Neutrophil (primary cell): ENCODE results near the gene IL12B.
A peak's percentile ranks its signal among the peaks of the same experiment; 100 is the strongest.
"Not testable (repeated sequence)": the region's sequence is repeated elsewhere in the genome, so short reads cannot be mapped to it uniquely, and the experiment has no call there.

ENCODE experiments used
- H3K27ac ChIP-seq: fragments of 200-600 bp; sonication (generic); 2 replicates; pipeline ENCODE4 v1.5.1; 2016; ENCODE audit warnings: mild to moderate bottlenecking, moderate library complexity
- H3K27me3 ChIP-seq: fragments of 200-600 bp; sonication (generic); 2 replicates; pipeline ENCODE4 v1.6.0; 2016; ENCODE audit warnings: mild to moderate bottlenecking
- H3K36me3 ChIP-seq: fragments of 200-600 bp; sonication (generic); 2 replicates; pipeline ENCODE4 v1.5.1; 2017
- H3K4me1 ChIP-seq, 2 experiments: fragments of 200-600 bp in 1 of 2; sonication (generic) in 1 of 2; 1 replicate in 1 of 2; 2 replicates in 1 of 2; pipeline versions ENCODE4 v1.5.1 to v1.6.1; 2013 to 2016; ENCODE audit warnings: low read depth in 1 of 2, low read length in 1 of 2, mild to moderate bottlenecking in 1 of 2, moderate library complexity in 1 of 2; ENCODE audit not compliant: control insufficient read depth in 1 of 2, insufficient read depth in 1 of 2
- H3K4me3 ChIP-seq, 2 experiments: fragments of 200-600 bp in 1 of 2; sonication (generic) in 1 of 2; 1 replicate in 1 of 2; 2 replicates in 1 of 2; pipeline ENCODE4 v1.5.1; 2013 to 2016; ENCODE audit warnings: low read depth in 1 of 2, low read length in 1 of 2, mild to moderate bottlenecking in 1 of 2, moderate library complexity in 1 of 2
- H3K9me3 ChIP-seq: fragments of 200-600 bp; sonication (generic); 2 replicates; pipeline ENCODE4 v1.5.1; 2016
- TF ChIP-seq, protein P1 (sequence below): fragments of 200-600 bp; sonication (generic); IDR thresholded peaks from 2 replicates; pipeline ENCODE4 v1.5.1; 2016; ENCODE audit warnings: antibody characterized with exemption

Gene IL12B

DNA sequence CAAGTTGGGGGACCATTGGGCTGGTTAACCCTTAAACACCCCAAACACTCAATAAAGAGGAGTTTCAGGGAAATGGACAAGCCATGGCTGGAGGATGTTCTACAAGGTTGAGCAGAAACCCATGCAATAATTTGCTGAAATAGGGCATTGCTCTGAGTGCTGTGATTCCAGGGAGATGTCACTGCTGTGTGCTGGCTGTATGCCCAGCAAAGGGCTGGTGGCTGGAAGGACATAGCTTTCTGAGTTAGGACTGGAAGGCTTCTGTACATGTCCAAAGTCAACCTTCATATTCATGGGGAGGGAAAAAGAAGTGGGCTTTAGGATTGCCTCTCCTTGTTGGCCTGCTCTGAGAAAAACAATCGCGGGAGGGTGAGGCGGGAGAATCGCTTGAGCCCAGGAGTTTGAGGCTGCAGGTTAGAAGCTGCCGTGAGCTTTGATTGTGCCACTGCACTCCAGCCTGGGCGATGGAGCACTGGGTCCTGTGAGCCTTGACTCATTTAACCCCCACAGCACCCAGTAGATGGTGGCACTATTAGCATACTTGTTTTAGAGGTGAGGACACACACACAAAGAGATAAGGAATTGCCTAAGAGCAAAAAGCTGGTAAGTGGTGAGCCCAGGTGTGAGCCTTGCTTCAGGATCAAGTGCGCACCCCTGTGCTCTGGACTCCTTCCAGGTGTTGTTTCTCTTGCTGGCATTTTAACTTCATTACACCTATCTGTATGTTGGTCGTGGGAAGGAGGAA lies 20.4 kb downstream of the IL12B start:
- H3K4me3 ChIP-seq = no peak overlapping the region
- H3K27me3 ChIP-seq = peaks cover 64% of the 10 kb centered on the region
- H3K9me3 ChIP-seq = no peaks in the 10 kb centered on the region
- H3K27ac ChIP-seq = no peak overlapping the region
- no peaks in the 10 kb centered on the region for H3K36me3 ChIP-seq
- TF ChIP-seq, protein P1, sequence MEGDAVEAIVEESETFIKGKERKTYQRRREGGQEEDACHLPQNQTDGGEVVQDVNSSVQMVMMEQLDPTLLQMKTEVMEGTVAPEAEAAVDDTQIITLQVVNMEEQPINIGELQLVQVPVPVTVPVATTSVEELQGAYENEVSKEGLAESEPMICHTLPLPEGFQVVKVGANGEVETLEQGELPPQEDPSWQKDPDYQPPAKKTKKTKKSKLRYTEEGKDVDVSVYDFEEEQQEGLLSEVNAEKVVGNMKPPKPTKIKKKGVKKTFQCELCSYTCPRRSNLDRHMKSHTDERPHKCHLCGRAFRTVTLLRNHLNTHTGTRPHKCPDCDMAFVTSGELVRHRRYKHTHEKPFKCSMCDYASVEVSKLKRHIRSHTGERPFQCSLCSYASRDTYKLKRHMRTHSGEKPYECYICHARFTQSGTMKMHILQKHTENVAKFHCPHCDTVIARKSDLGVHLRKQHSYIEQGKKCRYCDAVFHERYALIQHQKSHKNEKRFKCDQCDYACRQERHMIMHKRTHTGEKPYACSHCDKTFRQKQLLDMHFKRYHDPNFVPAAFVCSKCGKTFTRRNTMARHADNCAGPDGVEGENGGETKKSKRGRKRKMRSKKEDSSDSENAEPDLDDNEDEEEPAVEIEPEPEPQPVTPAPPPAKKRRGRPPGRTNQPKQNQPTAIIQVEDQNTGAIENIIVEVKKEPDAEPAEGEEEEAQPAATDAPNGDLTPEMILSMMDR = no peak
- peaks cover 0 to 5% of the 10 kb centered on the region in 2 experiments for H3K4me1 ChIP-seq

DNA sequence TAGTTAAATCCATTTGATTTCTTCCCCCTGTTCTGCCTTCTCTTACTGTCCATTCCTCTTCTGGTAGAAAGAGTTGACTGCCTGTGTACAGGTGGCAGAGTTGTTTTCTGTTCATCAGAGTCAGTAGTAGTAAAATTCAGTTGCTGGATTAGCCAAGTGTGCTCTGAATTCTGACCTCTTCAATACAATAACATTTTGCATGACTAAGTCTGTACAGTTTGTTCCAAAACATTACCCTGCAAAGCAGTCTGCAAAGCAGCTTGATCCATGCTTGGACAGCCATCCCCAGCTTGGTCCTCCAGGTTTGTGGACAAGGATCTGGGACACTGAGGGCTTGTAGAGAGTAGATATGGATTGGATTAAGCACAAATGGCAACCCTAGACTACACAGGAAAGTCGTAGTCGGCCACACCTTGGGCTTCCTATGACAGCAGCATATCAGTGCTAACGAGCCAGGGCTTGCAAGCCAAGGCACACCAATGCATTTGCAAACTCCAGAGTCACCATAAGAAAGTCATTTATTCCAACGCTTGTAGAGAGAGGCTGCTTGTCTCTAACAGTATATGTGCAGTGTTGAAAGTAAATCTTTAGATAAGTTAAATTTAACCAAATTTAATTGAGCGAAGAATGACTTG lies 25.2 kb downstream of the IL12B start:
- TF ChIP-seq, protein P1 = no peak
- Histone ChIP-seq H3K4me1 (peaks cover 3 to 5% of the 10 kb centered on the region in 2 experiments), H3K9me3 (peaks cover 8% of the 10 kb centered on the region), H3K4me3 (no peak overlapping the region), H3K27me3 (peaks cover 31% of the 10 kb centered on the region), H3K27ac (no peak overlapping the region), H3K36me3 (no peaks in the 10 kb centered on the region)

DNA sequence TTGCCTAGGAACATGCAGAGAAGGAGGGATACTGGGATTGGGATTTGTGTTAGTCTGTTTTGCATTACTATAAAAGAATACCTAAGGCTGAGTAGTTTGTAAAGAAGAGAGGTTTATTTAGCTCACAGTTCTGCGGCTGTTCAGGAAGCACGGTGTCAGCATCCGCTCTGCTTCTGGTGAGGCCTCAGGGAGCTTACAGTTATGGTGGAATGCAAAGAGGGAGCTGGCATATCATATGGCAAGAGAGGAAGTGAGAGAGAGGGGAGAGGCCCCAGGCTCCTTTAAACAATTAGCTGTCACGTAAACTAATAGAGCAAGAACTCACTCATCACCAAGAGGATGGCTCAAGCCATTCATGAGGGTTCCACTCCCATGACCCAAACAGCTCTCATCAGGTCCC lies 27.0 kb downstream of the IL12B start:
- Histone ChIP-seq H3K27me3 (peaks cover 13% of the 10 kb centered on the region), H3K27ac (no peak overlapping the region), H3K4me1 (peaks cover 3 to 5% of the 10 kb centered on the region in 2 experiments), H3K9me3 (peaks cover 8% of the 10 kb centered on the region), H3K4me3 (no peak overlapping the region), H3K36me3 (no peaks in the 10 kb centered on the region)
- TF ChIP-seq, protein P1 = no peak

DNA sequence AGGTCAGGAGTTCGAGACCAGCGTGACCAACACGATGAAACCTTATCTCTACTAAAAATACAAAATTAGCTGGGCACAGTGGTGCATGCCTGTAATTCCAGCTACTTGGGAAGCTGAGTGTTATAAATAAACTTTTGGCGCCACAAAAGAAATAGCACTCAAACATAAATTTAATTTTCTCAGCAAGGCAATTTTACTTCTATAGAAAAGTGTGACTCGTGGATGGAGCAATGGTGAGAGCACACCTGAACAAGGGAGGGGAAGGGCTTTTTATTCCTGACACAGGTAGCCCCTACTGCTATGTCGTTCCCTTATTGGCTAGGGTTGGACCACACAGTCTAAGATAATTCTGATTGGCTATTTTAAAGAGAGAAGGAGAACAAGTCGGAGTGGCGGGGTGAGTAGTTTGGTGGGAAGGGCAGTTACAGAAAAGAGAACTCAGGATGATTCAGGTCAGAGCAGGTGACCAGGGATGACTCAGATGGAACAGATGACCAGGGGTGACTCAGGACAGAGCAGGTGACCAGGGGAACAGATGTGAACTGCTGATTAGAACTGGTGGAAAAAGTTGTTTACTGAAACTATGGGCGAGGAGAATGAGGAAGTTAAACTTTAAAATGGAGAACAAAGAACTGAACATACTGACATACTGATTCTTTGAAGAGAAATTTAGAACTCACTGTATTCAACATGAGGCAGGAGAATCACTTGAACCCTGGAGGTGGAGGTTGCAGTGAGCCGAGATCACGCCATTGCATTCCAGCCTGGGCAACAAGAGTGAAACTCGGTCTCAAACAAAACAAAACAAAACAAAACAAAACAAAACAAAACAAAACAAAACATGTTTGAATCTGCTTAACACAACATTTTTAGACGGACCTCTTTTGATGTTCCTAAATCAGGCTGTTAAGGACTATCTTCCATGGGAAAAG lies 28.1 kb downstream of the IL12B start:
- not testable (repeated sequence) for H3K9me3 ChIP-seq, H3K4me1 ChIP-seq, H3K27me3 ChIP-seq, H3K4me3 ChIP-seq, H3K36me3 ChIP-seq
- H3K27ac ChIP-seq = peak overlapping the region; percentile 69

DNA sequence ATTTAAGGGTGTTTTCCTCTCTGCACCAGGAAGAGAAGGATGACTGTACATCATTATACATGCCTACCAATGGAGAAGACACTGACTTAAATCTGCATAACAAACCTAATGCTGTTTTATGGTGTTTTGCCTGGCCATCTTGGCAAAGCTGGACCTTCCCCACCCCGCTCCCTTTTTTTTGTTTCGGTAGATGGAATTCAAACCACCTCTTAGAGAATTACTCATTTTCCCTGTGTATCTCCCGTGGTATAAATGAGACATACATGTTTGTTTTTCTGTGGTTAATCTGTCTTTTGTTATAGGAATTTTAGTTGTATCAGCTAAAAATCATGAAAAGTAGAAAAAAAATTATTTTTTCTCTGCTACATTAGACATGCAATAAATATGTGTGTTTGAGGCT lies 28.8 kb downstream of the IL12B start:
- Histone ChIP-seq H3K9me3 (peaks cover 8% of the 10 kb centered on the region), H3K36me3 (no peaks in the 10 kb centered on the region), H3K27ac (peak overlapping the region; percentile 69), H3K4me1 (peaks cover 3 to 5% of the 10 kb centered on the region in 2 experiments), H3K4me3 (no peak overlapping the region), H3K27me3 (no peaks in the 10 kb centered on the region)
- TF ChIP-seq, protein P1 = no peak

DNA sequence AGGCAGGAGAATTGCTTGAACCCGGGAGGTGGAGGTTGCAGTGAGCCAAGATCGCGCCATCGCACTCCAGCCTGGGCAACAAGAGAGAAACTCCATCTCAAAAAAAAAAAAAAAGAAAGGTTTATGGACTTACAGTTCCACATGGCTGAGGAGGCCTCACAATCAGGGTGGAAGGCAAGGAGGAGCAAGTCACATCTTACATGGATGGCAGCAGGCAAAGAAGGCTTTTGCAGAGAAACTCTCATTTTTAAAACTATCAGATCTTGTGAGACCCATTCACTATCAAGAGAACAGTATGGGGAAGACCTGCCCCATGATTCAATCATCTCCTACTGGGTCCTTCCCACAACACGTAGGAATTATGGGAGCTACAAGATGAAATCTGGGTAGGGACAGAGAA lies 33.0 kb downstream of the IL12B start:
- not testable (repeated sequence) for H3K27ac ChIP-seq, H3K4me1 ChIP-seq, H3K4me3 ChIP-seq, H3K36me3 ChIP-seq, H3K9me3 ChIP-seq, H3K27me3 ChIP-seq
